ENCODE results near the gene ATP1A2.

Gene ATP1A2

DNA sequence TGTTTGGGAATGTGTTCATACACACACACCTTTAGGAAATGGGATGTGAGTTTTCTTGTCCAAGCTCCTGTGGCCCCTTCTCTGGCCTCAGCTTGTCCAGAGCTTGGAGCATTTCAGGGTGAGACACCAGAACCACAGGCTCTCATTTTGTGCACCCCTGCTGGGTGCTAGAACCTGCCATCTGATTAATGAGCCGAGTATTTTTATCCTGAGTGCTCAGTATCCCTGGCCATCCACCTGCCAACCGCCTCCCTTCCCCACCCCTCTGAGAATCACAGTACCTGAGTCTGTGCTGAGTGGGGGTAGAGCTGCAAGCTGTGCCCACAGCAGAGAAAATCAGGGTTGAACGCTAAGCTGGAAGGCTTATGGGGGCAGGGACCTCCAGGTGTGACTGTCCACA, 76.2 kb downstream of the ATP1A2 start:
- TF ChIP-seq GATA3 (IDR thresholded peaks at IDR 0.05; ENCODE audit: low read depth, low read length) (no peak), GATA2 (IDR thresholded peaks at IDR 0.05; ENCODE audit: low read depth, low read length) (no peak)

DNA sequence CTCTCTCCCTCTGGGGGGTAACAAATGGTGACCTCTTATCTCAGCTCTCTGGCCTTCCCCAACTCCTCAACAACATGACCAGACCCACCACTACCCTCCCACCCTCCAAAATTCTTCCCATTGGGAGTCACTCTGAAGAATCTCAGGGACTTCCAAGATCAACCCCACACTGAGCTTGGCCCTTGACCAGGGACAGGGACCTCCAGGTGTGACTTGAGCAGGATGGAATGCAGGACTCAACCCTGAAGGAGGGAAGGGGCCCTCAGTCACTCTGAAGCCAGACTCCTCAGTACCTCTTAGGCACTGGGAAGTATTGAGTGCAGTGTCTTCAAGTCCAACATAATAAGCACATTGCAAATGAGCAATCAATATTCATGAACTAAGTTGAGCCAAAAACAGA, 76.7 kb downstream of the ATP1A2 start:
- no peak for TF ChIP-seq GATA2 (IDR thresholded peaks at IDR 0.05; ENCODE audit: low read depth, low read length)
- TF ChIP-seq GATA3 (IDR thresholded peaks at IDR 0.05; ENCODE audit: low read depth, low read length) = no peak

Measured in SH-SY5Y (cell line).